Eye (tissue), 1 donor: ENCODE data around the gene STX17.
"Not testable (repeated sequence)": the region's sequence is repeated elsewhere in the genome, so short reads cannot be mapped to it uniquely, and the experiment has no call there.

ENCODE experiments used
- DNase-seq: peaks from one replicate; pipeline ENCODE4 v3.0.0-alpha.2; 2015

STX17 gene

GRCh38 chr9:99906403-99907207 is at the start of gene STX17:
TSS of gene STX17 (plus strand) at chr9:99906654. CDS start at chr9:99915240, 8,586 bp downstream.
- peak; percentile 91 for DNase-seq

- not testable (repeated sequence) for DNase-seq
Observed at GRCh38 chr9:99857576-99857975, 48.9 kb upstream of the STX17 start.

GRCh38 chr9:99858087-99858486 is 48.4 kb upstream of the STX17 start:
- no peak for DNase-seq

GRCh38 chr9:99859243-99859980 is 47.0 kb upstream of the STX17 start:
- DNase-seq: peak; percentile 75

GRCh38 chr9:99860266-99860665 is 46.2 kb upstream of the STX17 start:
- DNase-seq: no peak

- no peak for DNase-seq
Observed at GRCh38 chr9:99863955-99864354, 42.5 kb upstream of the STX17 start.

- no peak for DNase-seq
Observed at GRCh38 chr9:99866398-99866797, 40.1 kb upstream of the STX17 start.

GRCh38 chr9:99867536-99867935 is 38.9 kb upstream of the STX17 start:
- no peak for DNase-seq

GRCh38 chr9:99867968-99868367 is 38.5 kb upstream of the STX17 start:
- no peak for DNase-seq

- DNase-seq: no peak
Observed at GRCh38 chr9:99868845-99869244, 37.6 kb upstream of the STX17 start.

- DNase-seq: no peak
Observed at GRCh38 chr9:99870126-99870525, 36.3 kb upstream of the STX17 start.

GRCh38 chr9:99873531-99873930 is 32.9 kb upstream of the STX17 start:
- no peak for DNase-seq

- no peak for DNase-seq
Observed at GRCh38 chr9:99873943-99874584, 32.4 kb upstream of the STX17 start.

GRCh38 chr9:99876190-99876589 is 30.3 kb upstream of the STX17 start:
- DNase-seq: no peak

- DNase-seq: no peak
Observed at GRCh38 chr9:99878651-99879050, 27.8 kb upstream of the STX17 start.

GRCh38 chr9:99881769-99882168 is 24.7 kb upstream of the STX17 start:
- no peak for DNase-seq

GRCh38 chr9:99885747-99886146 is 20.7 kb upstream of the STX17 start:
- no peak for DNase-seq

- no peak for DNase-seq
Observed at GRCh38 chr9:99889120-99889519, 17.3 kb upstream of the STX17 start.

- no peak for DNase-seq
Observed at GRCh38 chr9:99894826-99895225, 11.6 kb upstream of the STX17 start.

GRCh38 chr9:99895510-99895909 is 10.9 kb upstream of the STX17 start:
- DNase-seq: no peak

- DNase-seq: no peak
Observed at GRCh38 chr9:99896119-99896518, 10.3 kb upstream of the STX17 start.

- DNase-seq: no peak
Observed at GRCh38 chr9:99903393-99903792, 3.1 kb upstream of the STX17 start.

GRCh38 chr9:99905833-99906402 is 536 bp upstream of the STX17 start:
- DNase-seq: no peak

GRCh38 chr9:99907208-99907532 is 716 bp downstream of the STX17 start:
- no peak for DNase-seq
